Right atrium auricular region (tissue), 2 donors: Measurements from ENCODE around the gene PTN. TPM values are rescaled to one million over a fixed set of nuclear protein-coding genes. Genes with fewer than 3 reads are reported as not detected.
"Not testable (repeated sequence)": the region's sequence is repeated elsewhere in the genome, so short reads cannot be mapped to it uniquely, and the experiment has no call there.

Source experiments
- DNase-seq: peaks from one replicate; pipeline ENCODE4 v3.0.0-alpha.2; 2019; ENCODE audit warnings: low spot score
- H3K27ac ChIP-seq, 2 donors: fragments of 200-600 bp; sonication (generic); 1 replicate in 1 of 2; 2 replicates in 1 of 2; pipeline ENCODE4 v1.5.1; 2016 to 2019
- H3K27me3 ChIP-seq, 2 donors: fragments of 200-600 bp; sonication (generic); one replicate each; pipeline versions ENCODE4 v1.5.1 to v1.6.0; 2017 to 2019
- H3K36me3 ChIP-seq: fragments of 200-600 bp; sonication (generic); one replicate; pipeline ENCODE4 v1.5.1; 2016
- H3K4me1 ChIP-seq, 2 donors: fragments of 200-600 bp; sonication (generic); one replicate each; pipeline versions ENCODE4 v1.5.1 to v1.6.0; 2017 to 2019
- H3K4me3 ChIP-seq, 2 donors: fragments of 200-600 bp; sonication (generic); 1 replicate in 1 of 2; 2 replicates in 1 of 2; pipeline ENCODE4 v1.5.1; 2017 to 2019; ENCODE audit warnings: mild to moderate bottlenecking in 1 of 2, moderate library complexity in 1 of 2
- H3K9me3 ChIP-seq, 2 donors: fragments of 200-600 bp; sonication (generic); one replicate each; pipeline ENCODE4 v1.5.1; 2019
- CTCF ChIP-seq, 2 donors: fragments of 200-600 bp; sonication (generic); IDR thresholded peaks; one replicate each; pipeline ENCODE4 v1.5.1; 2019; ENCODE audit warnings: antibody characterized with exemption in 2 of 2
- total RNA-seq, 2 donors: library from RNA; depleted of rRNA; stranded (reverse); fragments of >200 nt; gene quantifications; one replicate each; pipeline ENCODE4 v1.1.0, GENCODE V29; 2016

PTN gene
- total RNA-seq, 2 donors from 2014 or later, result 8.6 to 26.2 TPM

- H3K4me3 ChIP-seq, result no peak overlapping the region
- no peaks in the 10 kb centered on the region for H3K27me3 ChIP-seq
- no peak for DNase-seq
- H3K4me1 ChIP-seq, result no peaks in the 10 kb centered on the region
- TF ChIP-seq CTCF (IDR thresholded peaks at IDR 0.05), result no peak
- no peaks in the 10 kb centered on the region for H3K9me3 ChIP-seq
- no peaks in the 10 kb centered on the region for H3K36me3 ChIP-seq
- H3K27ac ChIP-seq, result no peak overlapping the region
Observed at GRCh38 chr7:137254766-137255165, 88.8 kb downstream of the PTN start.

- no peak for TF ChIP-seq CTCF (IDR thresholded peaks at IDR 0.05)
- Histone ChIP-seq H3K27ac (no peak overlapping the region), H3K36me3 (no peaks in the 10 kb centered on the region), H3K27me3 (no peaks in the 10 kb centered on the region), H3K9me3 (no peaks in the 10 kb centered on the region), H3K4me3 (no peak overlapping the region), H3K4me1 (no peaks in the 10 kb centered on the region)
- DNase-seq, result no peak
Observed at GRCh38 chr7:137245890-137246289, 97.6 kb downstream of the PTN start.

GRCh38 chr7:137245186-137245585 is 98.3 kb downstream of the PTN start:
- Histone ChIP-seq H3K9me3 (no peaks in the 10 kb centered on the region), H3K4me1 (no peaks in the 10 kb centered on the region), H3K27me3 (no peaks in the 10 kb centered on the region), H3K4me3 (no peak overlapping the region), H3K27ac (no peak overlapping the region), H3K36me3 (no peaks in the 10 kb centered on the region)
- TF ChIP-seq CTCF (IDR thresholded peaks at IDR 0.05), result no peak
- no peak for DNase-seq

GRCh38 chr7:137243741-137244140 is 99.8 kb downstream of the PTN start:
- H3K36me3 ChIP-seq, result no peaks in the 10 kb centered on the region
- no peak overlapping the region for H3K4me3 ChIP-seq
- H3K27me3 ChIP-seq, result no peaks in the 10 kb centered on the region
- no peak for TF ChIP-seq CTCF (IDR thresholded peaks at IDR 0.05)
- H3K9me3 ChIP-seq, result no peaks in the 10 kb centered on the region
- DNase-seq, result no peak
- H3K27ac ChIP-seq, result no peak overlapping the region
- H3K4me1 ChIP-seq, result no peaks in the 10 kb centered on the region

GRCh38 chr7:137242616-137243015 is 100.9 kb downstream of the PTN start:
- Histone ChIP-seq H3K36me3 (no peaks in the 10 kb centered on the region), H3K4me1 (no peaks in the 10 kb centered on the region), H3K27me3 (no peaks in the 10 kb centered on the region), H3K9me3 (no peaks in the 10 kb centered on the region), H3K4me3 (no peak overlapping the region), H3K27ac (no peak overlapping the region)
- DNase-seq, result no peak
- TF ChIP-seq CTCF (IDR thresholded peaks at IDR 0.05), result no peak

GRCh38 chr7:137241655-137242360 is 101.7 kb downstream of the PTN start:
- no peak for DNase-seq
- Histone ChIP-seq H3K36me3 (no peaks in the 10 kb centered on the region), H3K4me1 (no peaks in the 10 kb centered on the region), H3K27me3 (no peaks in the 10 kb centered on the region), H3K4me3 (no peak overlapping the region), H3K9me3 (no peaks in the 10 kb centered on the region), H3K27ac (no peak overlapping the region)
- TF ChIP-seq CTCF (IDR thresholded peaks at IDR 0.05), result no peak

GRCh38 chr7:137239186-137239585 is 104.3 kb downstream of the PTN start:
- not testable (repeated sequence) for H3K4me1 ChIP-seq, H3K9me3 ChIP-seq

More at GRCh38 chr7:137239186-137239585, 104.3 kb downstream of the PTN start:
- H3K27me3 ChIP-seq, H3K36me3 ChIP-seq, DNase-seq, H3K4me3 ChIP-seq, H3K27ac ChIP-seq: not testable (repeated sequence)
